ENCODE measurements around the gene ZBTB11.
"Not testable (repeated sequence)": the region's sequence is repeated elsewhere in the genome, so short reads cannot be mapped to it uniquely, and the experiment has no call there.

The ZBTB11 gene

DNA sequence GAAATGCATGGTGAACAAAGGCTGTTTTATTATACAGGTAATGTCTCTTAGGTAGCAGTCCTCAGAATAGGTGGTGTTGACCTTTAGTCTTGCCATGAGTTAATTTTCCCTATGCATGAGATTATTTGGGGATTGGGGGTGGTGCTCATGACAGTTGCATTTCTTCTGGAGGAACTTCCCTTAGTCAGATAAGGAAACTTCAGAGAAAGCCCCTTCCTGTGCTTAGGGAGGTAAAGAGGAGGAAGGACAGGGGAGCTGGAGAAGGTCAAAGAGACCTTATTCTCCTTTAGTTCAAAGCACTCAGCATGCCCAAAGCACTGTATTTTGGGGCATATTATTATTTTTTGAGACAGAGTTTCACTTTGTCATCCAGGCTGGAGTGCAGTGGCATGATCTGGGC lies 47.7 kb downstream of the ZBTB11 start:
- Histone ChIP-seq H3K9me3 (ENCODE audit: control insufficient read depth, insufficient read depth, low read length) (peaks cover 9% of the 10 kb centered on the region), H3K4me1 (ENCODE audit: insufficient read depth, low read length) (peaks cover 4% of the 10 kb centered on the region; the same call in 1 of the 2 replicates), H3K36me3 (ENCODE audit: insufficient read depth, low read length) (no peaks in the 10 kb centered on the region), H3K9ac (ENCODE audit: low read depth, low read length) (no peak overlapping the region)

DNA sequence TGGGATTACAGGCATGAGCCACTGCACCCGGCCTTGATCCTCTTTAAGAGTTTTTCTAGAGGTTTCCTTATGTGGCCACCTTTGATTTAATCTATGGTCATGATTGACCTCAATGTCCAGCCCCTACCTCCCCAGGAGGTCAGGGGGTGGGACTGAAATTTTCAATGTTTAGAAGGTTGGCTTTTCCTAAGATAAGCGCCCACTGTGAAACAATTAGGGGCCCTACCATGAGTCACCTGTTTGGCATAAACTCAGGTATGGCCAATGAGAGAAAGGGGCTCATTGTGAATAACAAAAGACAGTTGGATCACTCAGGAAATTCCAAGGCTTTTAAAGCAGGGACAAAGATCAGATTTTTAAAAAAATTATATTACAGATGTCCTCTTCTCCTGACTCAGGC lies 51.1 kb downstream of the ZBTB11 start:
- peaks cover 4% of the 10 kb centered on the region; the same call in 1 of the 2 replicates for H3K4me1 ChIP-seq (ENCODE audit: insufficient read depth, low read length)
- no peaks in the 10 kb centered on the region for H3K36me3 ChIP-seq (ENCODE audit: insufficient read depth, low read length)
- peaks cover 9% of the 10 kb centered on the region for H3K9me3 ChIP-seq (ENCODE audit: control insufficient read depth, insufficient read depth, low read length)
- H3K9ac ChIP-seq (ENCODE audit: low read depth, low read length) = no peak overlapping the region

DNA sequence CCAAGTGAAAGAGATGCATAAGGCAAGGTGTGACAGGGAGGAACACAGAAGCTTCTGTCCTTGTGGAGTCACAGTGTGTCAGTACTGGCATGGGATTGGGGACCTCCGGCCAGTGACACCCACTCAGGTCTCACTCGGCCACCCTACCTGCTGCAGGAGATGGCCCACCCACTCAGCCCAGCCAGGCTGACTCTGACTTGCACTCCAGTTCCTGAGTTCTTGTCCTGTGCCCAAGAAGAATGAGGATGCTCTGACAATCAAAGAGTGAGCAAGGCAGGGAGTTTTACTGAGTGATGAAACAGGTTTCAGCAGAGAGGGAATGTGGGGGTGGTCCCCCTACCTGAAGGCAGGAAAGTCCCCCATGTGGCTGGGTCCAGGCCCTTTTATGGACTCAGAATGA lies 52.1 kb downstream of the ZBTB11 start:
- H3K4me1 ChIP-seq (ENCODE audit: insufficient read depth, low read length) = peaks cover 4% of the 10 kb centered on the region; the same call in 1 of the 2 replicates
- no peaks in the 10 kb centered on the region for H3K36me3 ChIP-seq (ENCODE audit: insufficient read depth, low read length)
- no peak overlapping the region for H3K9ac ChIP-seq (ENCODE audit: low read depth, low read length)
- H3K9me3 ChIP-seq (ENCODE audit: control insufficient read depth, insufficient read depth, low read length) = peaks cover 9% of the 10 kb centered on the region

DNA sequence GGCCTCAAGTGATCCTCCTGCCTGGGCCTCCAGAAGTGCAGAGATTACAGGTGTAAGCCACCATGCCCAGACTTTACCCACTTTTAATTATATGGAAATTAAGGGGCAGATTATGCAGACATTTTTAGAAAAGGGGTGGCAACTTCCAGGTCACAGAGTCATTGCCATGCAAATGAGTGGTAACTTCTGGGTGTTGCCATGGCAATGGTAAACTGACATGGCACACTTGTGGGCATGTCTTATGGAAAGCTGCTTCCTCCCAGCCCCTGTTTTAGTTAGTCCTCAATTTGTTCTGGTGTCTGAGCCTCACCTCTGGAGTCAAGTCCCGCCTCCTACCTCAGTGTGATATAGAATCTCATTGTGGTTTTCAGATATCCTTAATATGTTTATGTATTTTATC lies 53.3 kb downstream of the ZBTB11 start:
- no peak overlapping the region for H3K9ac ChIP-seq (ENCODE audit: low read depth, low read length)
- peaks cover 9% of the 10 kb centered on the region for H3K9me3 ChIP-seq (ENCODE audit: control insufficient read depth, insufficient read depth, low read length)
- peaks cover 4% of the 10 kb centered on the region; the same call in 1 of the 2 replicates for H3K4me1 ChIP-seq (ENCODE audit: insufficient read depth, low read length)
- no peaks in the 10 kb centered on the region for H3K36me3 ChIP-seq (ENCODE audit: insufficient read depth, low read length)

DNA sequence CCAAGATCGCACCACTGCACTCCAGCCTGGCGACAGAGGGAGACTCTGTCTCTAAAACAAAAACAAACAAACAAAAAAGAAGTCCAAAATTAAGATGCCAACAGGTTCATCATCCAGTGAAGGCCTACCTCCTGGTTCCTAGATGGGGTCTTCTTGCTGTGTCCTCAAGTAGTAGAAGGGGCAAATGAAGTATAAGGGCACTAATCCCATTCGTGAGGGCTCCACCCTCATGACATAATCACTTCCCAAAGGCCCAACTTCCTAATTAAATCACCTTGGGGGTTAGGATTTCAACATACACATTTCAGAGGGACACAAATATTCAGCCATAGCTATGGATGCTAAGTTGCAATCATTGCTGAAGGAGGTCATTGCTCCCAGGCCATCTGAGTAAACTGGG lies 57.2 kb downstream of the ZBTB11 start:
- H3K4me1 ChIP-seq (ENCODE audit: insufficient read depth, low read length) = no peaks in the 10 kb centered on the region
- H3K9ac ChIP-seq (ENCODE audit: low read depth, low read length) = no peak overlapping the region
- H3K9me3 ChIP-seq (ENCODE audit: control insufficient read depth, insufficient read depth, low read length) = peaks cover 2% of the 10 kb centered on the region; the same call in 1 of the 2 replicates
- no peaks in the 10 kb centered on the region for H3K36me3 ChIP-seq (ENCODE audit: insufficient read depth, low read length)

DNA sequence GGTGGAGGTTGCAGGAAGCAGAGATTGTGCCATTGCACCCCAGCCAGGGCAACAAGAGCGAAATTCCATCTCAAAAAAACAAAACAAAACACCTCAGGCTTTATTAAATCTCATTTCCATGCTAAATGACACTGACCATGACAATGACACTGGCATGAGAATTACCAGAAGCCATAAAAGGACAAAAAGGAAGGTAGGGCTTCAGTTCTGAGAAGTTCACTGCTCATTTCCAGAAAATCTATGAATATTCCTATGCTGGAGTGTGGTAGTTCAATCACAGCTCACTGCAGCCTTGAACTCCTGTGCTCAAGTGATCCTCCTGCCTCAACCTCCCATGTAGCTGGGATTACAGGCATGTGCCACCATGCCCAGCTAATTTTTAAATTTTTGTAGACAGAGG lies 58.2 kb downstream of the ZBTB11 start:
- Histone ChIP-seq H3K4me1 (ENCODE audit: insufficient read depth, low read length) (no peaks in the 10 kb centered on the region), H3K9me3 (ENCODE audit: control insufficient read depth, insufficient read depth, low read length) (no peaks in the 10 kb centered on the region), H3K9ac (ENCODE audit: low read depth, low read length) (no peak overlapping the region), H3K36me3 (ENCODE audit: insufficient read depth, low read length) (no peaks in the 10 kb centered on the region)

DNA sequence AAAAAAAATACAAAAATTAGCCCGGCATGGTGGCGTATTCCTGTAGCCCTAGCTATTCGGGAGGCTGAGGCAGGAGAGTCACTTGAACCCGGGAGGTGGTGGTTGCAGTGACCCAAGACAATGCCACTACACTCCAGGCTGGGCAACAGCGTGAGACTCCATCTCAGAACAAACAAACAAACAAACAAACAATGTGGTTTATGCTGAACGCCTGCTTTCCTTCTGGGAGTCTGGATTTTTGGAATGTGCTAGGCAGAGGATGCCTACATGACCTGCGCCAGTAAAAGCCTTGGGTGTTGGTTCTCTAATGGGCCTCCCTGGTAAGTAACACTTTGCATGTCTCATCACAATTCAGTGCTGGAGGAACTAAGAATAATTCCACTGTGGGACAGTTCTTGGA lies 59.5 kb downstream of the ZBTB11 start:
- no peaks in the 10 kb centered on the region for H3K9me3 ChIP-seq (ENCODE audit: control insufficient read depth, insufficient read depth, low read length)

DNA sequence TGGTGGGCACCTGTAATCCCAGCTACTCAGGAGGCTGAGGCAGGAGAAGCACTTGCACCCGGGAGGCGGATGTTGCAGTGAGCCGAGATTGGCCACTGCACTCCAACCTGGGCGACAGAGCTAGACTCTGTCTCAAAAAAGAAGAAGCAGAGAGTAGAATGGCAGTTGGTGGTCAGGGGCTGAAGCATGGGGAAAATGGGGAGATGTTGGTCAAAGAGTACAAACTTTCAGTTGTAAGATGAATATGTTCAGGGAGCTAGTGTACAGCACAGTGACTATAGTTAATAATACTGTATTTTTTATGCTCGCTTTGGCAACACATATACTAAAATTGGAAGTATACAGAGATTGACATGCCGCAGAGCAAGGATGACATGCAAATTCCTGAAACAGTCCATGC lies 61.4 kb downstream of the ZBTB11 start:
- H3K9me3 ChIP-seq (ENCODE audit: control insufficient read depth, insufficient read depth, low read length) = no peaks in the 10 kb centered on the region
- H3K4me1 ChIP-seq (ENCODE audit: insufficient read depth, low read length) = no peaks in the 10 kb centered on the region
- H3K9ac ChIP-seq (ENCODE audit: low read depth, low read length) = no peak overlapping the region
- no peaks in the 10 kb centered on the region for H3K36me3 ChIP-seq (ENCODE audit: insufficient read depth, low read length)

More for the DNA sequence above, 59.5 kb downstream of the ZBTB11 start:
- H3K4me1 ChIP-seq (ENCODE audit: insufficient read depth, low read length) = no peaks in the 10 kb centered on the region
- no peak overlapping the region for H3K9ac ChIP-seq (ENCODE audit: low read depth, low read length)
- H3K36me3 ChIP-seq (ENCODE audit: insufficient read depth, low read length) = no peaks in the 10 kb centered on the region

DNA sequence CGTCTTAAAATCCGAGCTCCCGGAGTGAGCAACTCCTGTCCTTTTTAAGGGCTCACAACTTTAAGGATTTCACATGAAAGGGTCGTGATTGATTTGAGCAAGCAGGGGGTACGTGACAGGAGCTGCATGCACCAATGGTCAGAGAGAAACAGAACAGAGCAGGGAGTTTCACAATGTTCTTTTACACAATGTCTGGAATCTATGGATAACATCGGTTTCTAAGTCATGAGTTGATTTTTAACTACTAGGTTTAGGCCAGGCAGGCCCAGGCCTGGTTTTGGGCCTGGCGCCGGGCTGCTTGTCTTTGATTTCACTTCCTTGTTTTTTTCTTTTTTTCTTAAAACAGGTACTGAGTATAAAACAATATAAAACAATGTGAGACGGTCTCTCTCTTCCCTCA lies 63.9 kb downstream of the ZBTB11 start:
- H3K9ac ChIP-seq (ENCODE audit: low read depth, low read length); H3K4me1 ChIP-seq (ENCODE audit: insufficient read depth, low read length): not testable (repeated sequence)

DNA sequence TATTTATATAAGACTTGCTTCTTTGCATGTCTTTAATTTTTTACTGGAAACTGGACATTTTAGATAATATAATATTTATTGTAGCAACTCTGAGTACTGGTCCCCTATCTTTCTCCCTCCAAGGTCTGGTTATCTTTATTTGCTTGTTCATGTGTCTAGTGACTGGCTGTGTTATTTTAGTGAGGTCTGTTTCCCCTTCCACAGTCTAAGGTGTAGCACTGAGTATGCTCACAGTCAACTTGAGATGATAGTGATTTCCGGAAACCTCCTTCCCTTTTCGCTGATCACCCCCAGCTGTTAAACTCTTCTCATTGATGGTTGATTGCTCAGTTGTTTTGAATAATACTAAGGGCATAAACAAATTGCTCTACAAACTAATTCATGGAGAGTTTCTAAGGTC lies 65.9 kb downstream of the ZBTB11 start:
- H3K36me3 ChIP-seq (ENCODE audit: insufficient read depth, low read length) = no peaks in the 10 kb centered on the region
- no peak overlapping the region for H3K9ac ChIP-seq (ENCODE audit: low read depth, low read length)
- no peaks in the 10 kb centered on the region for H3K4me1 ChIP-seq (ENCODE audit: insufficient read depth, low read length)
- H3K9me3 ChIP-seq (ENCODE audit: control insufficient read depth, insufficient read depth, low read length) = no peaks in the 10 kb centered on the region

More for the DNA sequence above, 63.9 kb downstream of the ZBTB11 start:
- H3K9me3 ChIP-seq (ENCODE audit: control insufficient read depth, insufficient read depth, low read length); H3K36me3 ChIP-seq (ENCODE audit: insufficient read depth, low read length): not testable (repeated sequence)

DNA sequence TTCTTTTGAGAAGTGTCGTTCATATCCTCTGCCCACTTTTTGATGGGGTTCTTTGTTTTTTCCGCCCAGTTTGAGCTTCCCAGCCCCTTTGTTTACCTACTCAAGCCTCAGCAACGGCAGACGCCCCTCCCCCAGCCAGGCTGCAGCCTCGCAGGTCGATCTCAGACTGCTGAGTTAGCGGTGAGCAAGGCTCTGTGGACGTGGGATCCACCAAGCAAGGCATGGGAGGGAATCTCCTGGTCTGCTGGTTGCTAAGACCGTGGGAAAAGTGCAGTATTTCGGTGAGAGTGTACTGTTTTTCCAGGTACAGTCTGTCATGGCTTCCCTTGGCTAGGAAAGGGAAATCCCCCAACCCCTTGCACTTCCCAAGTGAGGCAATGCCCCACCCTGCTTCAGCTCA lies 71.5 kb downstream of the ZBTB11 start:
- peak overlapping the region; percentile 41 for H3K9ac ChIP-seq (ENCODE audit: low read depth, low read length)
- not testable (repeated sequence) for H3K9me3 ChIP-seq (ENCODE audit: control insufficient read depth, insufficient read depth, low read length); H3K36me3 ChIP-seq (ENCODE audit: insufficient read depth, low read length); H3K4me1 ChIP-seq (ENCODE audit: insufficient read depth, low read length)

DNA sequence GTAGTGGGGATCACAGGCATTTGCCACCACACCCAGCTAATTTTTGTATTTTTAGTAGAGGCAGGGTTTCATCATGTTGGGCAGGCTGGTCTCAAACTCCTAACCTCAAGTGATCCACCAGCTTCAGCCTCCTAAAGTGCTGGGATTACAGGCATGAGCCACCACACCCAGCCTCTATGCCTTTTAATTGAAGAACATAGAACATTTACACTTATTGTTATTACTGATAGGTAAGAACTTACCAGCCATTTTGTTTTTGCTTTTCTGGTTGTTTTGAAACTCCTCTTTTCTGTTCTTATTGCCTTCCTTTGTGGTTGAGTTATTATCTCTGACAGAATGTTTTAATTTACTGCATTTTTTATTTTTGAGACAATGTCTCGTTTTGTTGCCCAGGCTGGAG lies 73.7 kb downstream of the ZBTB11 start:
- no peak overlapping the region for H3K9ac ChIP-seq (ENCODE audit: low read depth, low read length)
- no peaks in the 10 kb centered on the region for H3K4me1 ChIP-seq (ENCODE audit: insufficient read depth, low read length)
- H3K9me3 ChIP-seq (ENCODE audit: control insufficient read depth, insufficient read depth, low read length) = no peaks in the 10 kb centered on the region
- no peaks in the 10 kb centered on the region for H3K36me3 ChIP-seq (ENCODE audit: insufficient read depth, low read length)

DNA sequence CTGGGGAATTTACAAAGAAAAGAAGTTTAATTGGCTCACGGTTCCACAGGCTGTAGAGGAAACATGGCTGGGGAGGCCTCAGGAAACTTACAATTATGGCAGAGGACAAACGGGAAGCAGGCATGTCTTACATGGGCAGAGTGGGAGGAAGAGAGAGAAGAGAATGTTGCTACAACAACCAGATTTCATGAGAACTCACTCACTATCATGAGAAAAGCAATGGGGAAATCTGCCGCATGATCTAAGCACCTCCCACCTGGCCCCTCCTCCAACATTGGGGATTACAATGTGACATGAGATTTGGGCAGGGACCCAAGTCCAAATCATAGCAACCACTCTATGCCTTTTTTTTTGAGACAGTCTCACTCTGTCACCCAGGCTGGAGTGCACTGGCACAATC lies 74.2 kb downstream of the ZBTB11 start:
- no peak overlapping the region for H3K9ac ChIP-seq (ENCODE audit: low read depth, low read length)
- H3K9me3 ChIP-seq (ENCODE audit: control insufficient read depth, insufficient read depth, low read length) = no peaks in the 10 kb centered on the region
- no peaks in the 10 kb centered on the region for H3K36me3 ChIP-seq (ENCODE audit: insufficient read depth, low read length)
- no peaks in the 10 kb centered on the region for H3K4me1 ChIP-seq (ENCODE audit: insufficient read depth, low read length)

Measured in ES-I3 (cell line).